Mucosa of stomach (tissue), 1 donor: ENCODE results near the gene URI1.
"Not testable (repeated sequence)": the region's sequence is repeated elsewhere in the genome, so short reads cannot be mapped to it uniquely, and the experiment has no call there.

Source experiments
- H3K27me3 ChIP-seq: one replicate; pipeline ENCODE4 v1.7.0; 2013; ENCODE audit warnings: mild to moderate bottlenecking, low read length; ENCODE audit not compliant: control insufficient read depth, insufficient read depth
- H3K36me3 ChIP-seq: one replicate; pipeline ENCODE4 v1.7.0; 2013; ENCODE audit warnings: low read length; ENCODE audit not compliant: control insufficient read depth, insufficient read depth
- H3K4me1 ChIP-seq: one replicate; pipeline ENCODE4 v1.7.0; 2013; ENCODE audit warnings: mild to moderate bottlenecking, low read length; ENCODE audit not compliant: control insufficient read depth, insufficient read depth
- H3K4me3 ChIP-seq: one replicate; pipeline ENCODE4 v1.7.0; 2013; ENCODE audit warnings: low read length
- H3K9ac ChIP-seq: one replicate; pipeline ENCODE4 v1.7.0; 2013; ENCODE audit warnings: mild to moderate bottlenecking, low read length, moderate library complexity
- H3K9me3 ChIP-seq: one replicate; pipeline ENCODE4 v1.7.0; 2013; ENCODE audit warnings: mild to moderate bottlenecking, low read length, moderate library complexity; ENCODE audit not compliant: control insufficient read depth
- donor health status: Pancreatic carcinoma.

URI1 gene

GRCh38 chr19:29964171-29964570 is 22.1 kb downstream of the URI1 start:
- H3K36me3 ChIP-seq, result no peaks in the 10 kb centered on the region
- H3K4me1 ChIP-seq, result peaks cover 8% of the 10 kb centered on the region
- no peak overlapping the region for H3K9ac ChIP-seq
- H3K9me3 ChIP-seq, result no peaks in the 10 kb centered on the region
- H3K4me3 ChIP-seq, result no peak overlapping the region
- H3K27me3 ChIP-seq, result no peaks in the 10 kb centered on the region

DNA sequence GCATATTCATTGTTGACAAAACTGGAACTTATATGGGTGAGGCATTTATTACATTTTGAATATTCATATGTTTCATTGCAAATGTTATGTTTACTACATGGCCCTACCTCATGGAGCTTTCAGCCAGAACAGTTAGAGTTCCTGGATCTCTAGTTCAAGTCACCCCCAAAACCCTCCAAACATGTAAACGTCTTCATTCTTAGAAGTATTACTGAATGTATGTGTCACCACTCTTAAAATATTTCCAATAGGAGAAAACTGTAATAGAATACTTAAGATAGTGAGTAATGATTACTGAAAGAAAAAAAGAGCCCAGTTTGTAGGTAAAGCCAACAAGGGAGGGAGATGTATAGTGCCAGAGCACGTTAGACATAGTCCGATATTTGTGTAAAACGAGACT is 23.5 kb downstream of the URI1 start:
- no peak overlapping the region for H3K4me3 ChIP-seq
- no peaks in the 10 kb centered on the region for H3K9me3 ChIP-seq
- no peaks in the 10 kb centered on the region for H3K27me3 ChIP-seq
- H3K36me3 ChIP-seq, result no peaks in the 10 kb centered on the region
- peaks cover 8% of the 10 kb centered on the region for H3K4me1 ChIP-seq
- H3K9ac ChIP-seq, result no peak overlapping the region

GRCh38 chr19:29966142-29966541 is 24.1 kb downstream of the URI1 start:
- not testable (repeated sequence) for H3K9ac ChIP-seq, H3K36me3 ChIP-seq, H3K4me1 ChIP-seq, H3K4me3 ChIP-seq, H3K27me3 ChIP-seq, H3K9me3 ChIP-seq

DNA sequence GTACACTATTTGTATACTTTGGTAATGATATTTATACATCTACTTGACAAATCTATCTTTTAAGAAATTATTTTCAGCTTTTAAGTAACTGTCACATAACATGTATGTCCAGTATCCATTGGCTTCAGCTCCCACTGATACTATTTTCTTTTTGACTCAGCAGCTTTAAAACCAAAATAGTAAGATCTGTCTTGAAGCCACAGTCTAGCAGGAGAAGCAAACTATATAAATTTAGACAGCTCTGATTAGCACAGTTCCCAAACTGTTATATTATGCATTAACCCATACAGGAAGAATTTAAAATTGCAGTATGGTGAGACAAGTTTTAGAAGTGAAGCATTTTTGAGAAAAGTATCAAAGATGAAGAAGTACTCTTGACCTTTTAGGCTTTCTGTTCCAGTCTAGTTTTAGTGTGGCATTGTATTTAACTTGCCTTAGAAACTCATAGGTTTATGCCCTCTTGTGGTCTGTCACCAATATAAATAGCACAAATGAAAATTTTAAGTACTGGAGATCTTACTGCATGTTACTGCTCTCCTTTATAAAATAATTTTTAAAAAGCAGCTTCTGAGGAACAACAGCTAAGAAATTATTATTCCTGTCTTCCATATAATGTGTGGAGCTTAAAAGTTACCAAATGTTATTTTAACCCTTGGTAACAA is 24.7 kb downstream of the URI1 start:
- Histone ChIP-seq H3K36me3 (no peaks in the 10 kb centered on the region), H3K4me3 (no peak overlapping the region), H3K9ac (no peak overlapping the region), H3K9me3 (no peaks in the 10 kb centered on the region), H3K27me3 (no peaks in the 10 kb centered on the region), H3K4me1 (peaks cover 8% of the 10 kb centered on the region)

DNA sequence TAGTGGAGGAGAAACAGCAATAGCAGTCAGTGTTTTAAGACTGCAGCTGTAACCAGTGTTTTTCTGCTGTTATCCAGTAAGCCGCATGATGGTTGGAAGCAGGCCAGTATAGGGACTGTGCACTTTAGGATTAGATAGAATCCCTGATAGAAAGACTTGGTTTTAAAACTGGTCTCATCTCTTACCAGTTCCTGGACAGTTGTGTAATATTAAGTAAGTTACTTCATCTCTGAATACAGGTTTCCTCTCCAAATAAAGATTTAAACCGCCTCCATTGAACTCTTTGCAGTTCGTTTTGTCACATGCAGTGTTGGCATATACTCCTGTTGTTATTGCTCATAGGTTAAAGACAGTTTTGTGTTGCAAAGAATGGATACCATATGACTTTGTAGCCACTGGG is 25.6 kb downstream of the URI1 start:
- H3K9ac ChIP-seq, result no peak overlapping the region
- peaks cover 8% of the 10 kb centered on the region for H3K4me1 ChIP-seq
- no peaks in the 10 kb centered on the region for H3K9me3 ChIP-seq
- H3K4me3 ChIP-seq, result no peak overlapping the region
- H3K27me3 ChIP-seq, result no peaks in the 10 kb centered on the region
- H3K36me3 ChIP-seq, result no peaks in the 10 kb centered on the region

GRCh38 chr19:29969891-29970290 is 27.9 kb downstream of the URI1 start:
- no peaks in the 10 kb centered on the region for H3K27me3 ChIP-seq
- no peak overlapping the region for H3K4me3 ChIP-seq
- no peaks in the 10 kb centered on the region for H3K9me3 ChIP-seq
- H3K36me3 ChIP-seq, result no peaks in the 10 kb centered on the region
- H3K9ac ChIP-seq, result no peak overlapping the region
- H3K4me1 ChIP-seq, result no peaks in the 10 kb centered on the region

- Histone ChIP-seq H3K36me3 (no peaks in the 10 kb centered on the region), H3K4me1 (no peaks in the 10 kb centered on the region), H3K9ac (no peak overlapping the region), H3K9me3 (no peaks in the 10 kb centered on the region), H3K27me3 (no peaks in the 10 kb centered on the region), H3K4me3 (no peak overlapping the region)
Observed at GRCh38 chr19:29971002-29971401, 29.0 kb downstream of the URI1 start.

DNA sequence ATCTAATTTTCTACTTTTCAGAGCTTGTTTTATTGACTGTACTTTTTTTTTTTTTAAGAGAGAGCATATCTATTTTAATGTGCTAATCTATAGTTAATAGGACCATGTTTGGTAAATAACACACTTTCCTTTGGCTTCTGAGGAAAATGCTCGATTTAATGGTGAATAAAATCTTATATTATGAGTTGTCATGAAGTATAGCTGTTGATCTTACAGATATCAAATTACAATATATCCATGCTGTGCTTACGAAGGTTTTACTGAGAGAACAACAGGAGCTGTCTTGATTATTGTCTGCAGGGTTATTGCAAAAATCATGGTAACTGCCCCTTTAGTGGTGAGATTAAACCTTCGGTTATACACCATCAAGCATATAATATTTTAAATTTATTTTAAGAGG is 29.6 kb downstream of the URI1 start:
- Histone ChIP-seq H3K36me3 (no peaks in the 10 kb centered on the region), H3K9ac (no peak overlapping the region), H3K27me3 (no peaks in the 10 kb centered on the region), H3K9me3 (no peaks in the 10 kb centered on the region), H3K4me3 (no peak overlapping the region), H3K4me1 (no peaks in the 10 kb centered on the region)

- no peaks in the 10 kb centered on the region for H3K27me3 ChIP-seq
- no peaks in the 10 kb centered on the region for H3K4me1 ChIP-seq
- H3K9me3 ChIP-seq, result no peaks in the 10 kb centered on the region
- H3K9ac ChIP-seq, result no peak overlapping the region
- no peak overlapping the region for H3K4me3 ChIP-seq
- H3K36me3 ChIP-seq, result no peaks in the 10 kb centered on the region
Observed at GRCh38 chr19:29974701-29975100, 32.7 kb downstream of the URI1 start.

- H3K4me1 ChIP-seq, result no peaks in the 10 kb centered on the region
- H3K9ac ChIP-seq, result no peak overlapping the region
- H3K36me3 ChIP-seq, result no peaks in the 10 kb centered on the region
- no peaks in the 10 kb centered on the region for H3K9me3 ChIP-seq
- H3K27me3 ChIP-seq, result no peaks in the 10 kb centered on the region
- H3K4me3 ChIP-seq, result no peak overlapping the region
Observed at GRCh38 chr19:29976151-29976943, 34.3 kb downstream of the URI1 start.

GRCh38 chr19:29978080-29978479 is 36.0 kb downstream of the URI1 start:
- Histone ChIP-seq H3K4me1 (no peaks in the 10 kb centered on the region), H3K9me3 (no peaks in the 10 kb centered on the region), H3K27me3 (no peaks in the 10 kb centered on the region), H3K9ac (no peak overlapping the region), H3K4me3 (no peak overlapping the region), H3K36me3 (no peaks in the 10 kb centered on the region)

- Histone ChIP-seq H3K4me3 (no peak overlapping the region), H3K4me1 (no peaks in the 10 kb centered on the region), H3K9ac (no peak overlapping the region), H3K27me3 (no peaks in the 10 kb centered on the region), H3K36me3 (no peaks in the 10 kb centered on the region), H3K9me3 (no peaks in the 10 kb centered on the region)
Observed at GRCh38 chr19:29983568-29983967, 41.5 kb downstream of the URI1 start.
